IgD-negative memory B cell (primary cell): Measurements from ENCODE around the gene C2CD4C. TPM values are rescaled to one million over a fixed set of nuclear protein-coding genes. Genes with fewer than 3 reads are reported as not detected.
A peak's percentile ranks its signal among the peaks of the same experiment; 100 is the strongest.
"Not testable (repeated sequence)": the region's sequence is repeated elsewhere in the genome, so short reads cannot be mapped to it uniquely, and the experiment has no call there.

Source experiments
- H3K27ac Mint-ChIP-seq, 3 donors: one replicate each; pipeline ENCODE4 v1.8.0; 2020 to 2022; ENCODE audit warnings: mild to moderate bottlenecking in 3 of 3, mixed read lengths in 3 of 3, moderate library complexity in 1 of 3
- H3K27me3 Mint-ChIP-seq: one replicate; pipeline ENCODE4 v1.8.0; 2021; ENCODE audit warnings: mixed read lengths
- H3K36me3 Mint-ChIP-seq: one replicate; pipeline ENCODE4 v1.8.0; 2020; ENCODE audit warnings: mild to moderate bottlenecking, mixed read lengths
- H3K4me1 Mint-ChIP-seq, 3 donors: one replicate each; pipeline ENCODE4 v1.8.0; 2020 to 2022; ENCODE audit warnings: mixed read lengths in 3 of 3, mild to moderate bottlenecking in 1 of 3
- H3K4me3 Mint-ChIP-seq, 4 donors: one replicate each; pipeline ENCODE4 v1.8.0; 2020 to 2022; ENCODE audit warnings: mild to moderate bottlenecking in 4 of 4, mixed read lengths in 4 of 4, moderate library complexity in 3 of 4
- H3K9me3 Mint-ChIP-seq, 3 donors: one replicate each; pipeline ENCODE4 v1.8.0; 2020 to 2021; ENCODE audit warnings: mixed read lengths in 3 of 3, mild to moderate bottlenecking in 1 of 3
- polyA plus RNA-seq: library from polyadenylated mRNA; unstranded; fragments of 300-500 nt; fragmentation: Illumina TruSeq; gene quantifications from one replicate; pipeline ENCODE4 v1.2.3, GENCODE V29; 2021

Gene C2CD4C
- polyA plus RNA-seq, 1 donor from 2014 or later, result not detected

- Mint-ChIP-seq H3K36me3 (no peaks in the 10 kb centered on the region), H3K9me3 (peaks cover 0 to 1% (median 0%) of the 10 kb centered on the region in 3 donors), H3K4me3 (no peak overlapping the region), H3K4me1 (no peaks in the 10 kb centered on the region), H3K27me3 (peaks cover 7% of the 10 kb centered on the region), H3K27ac (no peak overlapping the region)
Observed at GRCh38 chr19:364496-365287, 44.3 kb downstream of the C2CD4C start.

DNA sequence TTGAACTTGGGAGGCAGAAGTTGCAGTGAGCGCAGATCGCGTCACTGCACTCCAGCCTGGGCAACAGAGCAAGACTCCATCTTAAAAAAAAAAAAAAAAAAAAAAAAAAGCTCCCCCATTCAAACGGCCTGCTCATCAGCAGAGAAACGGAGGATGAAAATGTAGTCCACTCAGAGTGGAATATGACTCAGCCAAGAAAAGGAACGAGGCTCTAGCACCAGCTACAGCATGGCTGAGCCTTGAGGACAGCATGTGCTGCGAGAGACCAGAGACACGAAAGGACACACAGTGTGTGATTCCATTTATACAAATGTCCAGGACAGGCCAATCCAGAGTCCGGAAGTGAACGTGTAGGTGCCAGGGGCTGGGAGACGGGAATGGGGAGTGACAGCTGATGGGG lies 46.3 kb downstream of the C2CD4C start:
- peaks cover 0 to 1% (median 0%) of the 10 kb centered on the region in 3 donors for H3K9me3 Mint-ChIP-seq
- no peaks in the 10 kb centered on the region for H3K4me1 Mint-ChIP-seq
- H3K36me3 Mint-ChIP-seq, result no peaks in the 10 kb centered on the region
- no peak overlapping the region for H3K4me3 Mint-ChIP-seq
- H3K27me3 Mint-ChIP-seq, result peaks cover 11% of the 10 kb centered on the region
- H3K27ac Mint-ChIP-seq, result peak overlapping the region in 1 of 3 donors; percentile 71

DNA sequence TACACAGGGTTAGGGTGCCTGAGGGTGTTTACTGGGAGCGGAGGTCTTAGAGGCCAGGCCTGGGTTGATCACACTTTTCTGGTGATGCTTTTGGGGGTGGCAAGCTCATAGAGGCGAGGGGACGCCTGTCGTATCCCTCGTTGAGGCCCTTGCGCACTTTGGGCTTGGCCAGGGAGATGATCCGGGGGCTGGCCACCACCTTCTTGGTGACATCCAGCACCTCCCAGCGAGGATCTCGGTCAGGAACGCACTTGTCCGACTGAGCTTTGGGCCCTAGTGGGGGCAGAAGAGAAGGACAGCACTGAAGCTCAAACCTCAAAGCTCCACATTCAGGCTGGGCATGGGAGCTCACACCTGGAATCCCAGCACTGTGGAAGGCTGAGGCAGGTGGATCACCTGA lies 46.8 kb downstream of the C2CD4C start:
- Mint-ChIP-seq H3K4me1 (no peaks in the 10 kb centered on the region), H3K36me3 (no peaks in the 10 kb centered on the region), H3K9me3 (peaks cover 0 to 1% (median 0%) of the 10 kb centered on the region in 3 donors), H3K27ac (no peak overlapping the region), H3K4me3 (peak overlapping the region in 1 of 4 donors; percentile 60), H3K27me3 (peaks cover 11% of the 10 kb centered on the region)

DNA sequence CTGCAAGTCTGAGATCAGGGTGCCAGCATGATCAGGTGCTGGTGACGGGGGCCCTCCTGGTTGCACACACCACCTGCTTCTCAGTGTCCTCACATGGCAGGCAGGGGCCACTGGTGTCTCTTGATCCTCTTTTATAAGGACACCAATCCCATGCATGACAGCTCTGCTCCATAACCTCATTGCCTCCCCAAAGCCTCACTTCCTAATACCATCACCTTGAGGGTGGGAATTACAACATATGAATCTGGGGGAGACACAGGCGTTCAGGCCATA lies 49.4 kb downstream of the C2CD4C start:
- no peaks in the 10 kb centered on the region for H3K4me1 Mint-ChIP-seq
- H3K27me3 Mint-ChIP-seq, result peaks cover 8% of the 10 kb centered on the region
- H3K27ac Mint-ChIP-seq, result no peak overlapping the region
- H3K36me3 Mint-ChIP-seq, result peaks cover 1% of the 10 kb centered on the region
- no peak overlapping the region for H3K4me3 Mint-ChIP-seq
- peaks cover 0 to 10% (median 4%) of the 10 kb centered on the region in 3 donors for H3K9me3 Mint-ChIP-seq

DNA sequence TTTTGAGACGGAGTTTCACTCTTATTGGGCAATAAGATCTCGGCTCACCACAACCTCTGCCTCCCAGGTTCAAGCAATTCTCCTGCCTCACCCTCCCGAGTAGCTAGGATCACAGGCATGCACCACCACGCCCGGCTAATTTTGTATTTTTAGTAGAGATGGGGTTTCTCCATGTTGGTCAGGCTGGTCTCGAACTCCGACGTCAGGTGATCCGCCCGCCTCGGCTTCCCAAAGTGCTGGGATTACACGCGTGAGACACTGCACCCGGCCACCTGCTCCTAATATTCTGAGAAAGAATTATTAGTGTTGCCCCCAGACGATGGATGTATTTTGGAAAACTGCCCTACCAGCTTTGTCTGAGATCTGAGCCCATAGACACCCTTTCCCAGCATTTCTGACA lies 53.4 kb downstream of the C2CD4C start:
- H3K9me3 Mint-ChIP-seq, result peaks cover 5 to 13% (median 12%) of the 10 kb centered on the region in 3 donors
- H3K36me3 Mint-ChIP-seq, H3K4me1 Mint-ChIP-seq, H3K4me3 Mint-ChIP-seq, H3K27ac Mint-ChIP-seq, H3K27me3 Mint-ChIP-seq: not testable (repeated sequence)

Other genes starting within 250 kb of the C2CD4C start
- 0.53 TPM for gene PLPP2, start 117.7 kb downstream of the C2CD4C start, polyA plus RNA-seq
- 7.5 TPM for gene MIER2, start 64.4 kb downstream of the C2CD4C start, polyA plus RNA-seq
- not detected for gene SHC2, start 51.9 kb upstream of the C2CD4C start, polyA plus RNA-seq
- 0.36 TPM for gene MADCAM1, start 87.3 kb upstream of the C2CD4C start, polyA plus RNA-seq
- 13.8 TPM for gene TPGS1, start 98.3 kb upstream of the C2CD4C start, polyA plus RNA-seq
- 20.1 TPM for gene CDC34, start 122.6 kb upstream of the C2CD4C start, polyA plus RNA-seq
- 15.8 TPM for gene GZMM, start 134.9 kb upstream of the C2CD4C start, polyA plus RNA-seq
- 287 TPM for gene BSG, start 163.4 kb upstream of the C2CD4C start, polyA plus RNA-seq
- not detected for gene HCN2, start 180.7 kb upstream of the C2CD4C start, polyA plus RNA-seq
- 41.9 TPM for gene POLRMT, start 224.4 kb upstream of the C2CD4C start, polyA plus RNA-seq
- gene FGF22, start 230.7 kb upstream of the C2CD4C start, polyA plus RNA-seq, result not detected